H1 (cell line): Measurements from ENCODE around the gene C16orf54.
"Not testable (repeated sequence)": the region's sequence is repeated elsewhere in the genome, so short reads cannot be mapped to it uniquely, and the experiment has no call there.

Experiments used
- ATF2 ChIP-seq: IDR thresholded peaks from 2 replicates; pipeline ENCODE4 v1.6.1; 2012; ENCODE audit warnings: low read length, inconsistent platforms
- CTBP2 ChIP-seq: IDR thresholded peaks from 2 replicates; pipeline ENCODE4 v1.7.0; 2011; ENCODE audit warnings: borderline replicate concordance, mild to moderate bottlenecking, moderate library complexity, mixed read lengths, low read length; ENCODE audit not compliant: insufficient read depth, insufficient read length
- CTCF ChIP-seq, 3 experiments: IDR thresholded peaks; 1 replicate in 2 of 3; 2 replicates in 1 of 3; pipeline versions ENCODE4 v1.5.1 to v1.6.1; 2011; ENCODE audit warnings: low read length in 3 of 3, mild to moderate bottlenecking in 3 of 3, inconsistent platforms in 2 of 3, low read depth in 1 of 3, moderate library complexity in 1 of 3; ENCODE audit not compliant: insufficient read depth in 1 of 3; ENCODE audit errors: control extremely low read depth in 1 of 3
- EGR1 ChIP-seq: IDR thresholded peaks from 2 replicates; pipeline ENCODE4 v1.6.1; 2011; ENCODE audit warnings: low read depth, low read length, borderline replicate concordance
- EP300 ChIP-seq, 2 experiments: IDR thresholded peaks; 1 replicate in 1 of 2; 2 replicates in 1 of 2; pipeline ENCODE4 v1.6.1; 2011 to 2012; ENCODE audit warnings: low read depth in 2 of 2, low read length in 2 of 2, mild to moderate bottlenecking in 2 of 2, borderline replicate concordance in 1 of 2, inconsistent platforms in 1 of 2, moderate library complexity in 1 of 2
- POLR2A ChIP-seq, 2 experiments: IDR thresholded peaks; 1 replicate in 1 of 2; 2 replicates in 1 of 2; pipeline ENCODE4 v1.6.1; 2011; ENCODE audit warnings: low read depth in 2 of 2, low read length in 2 of 2, mild to moderate bottlenecking in 2 of 2; ENCODE audit errors: control extremely low read depth in 1 of 2
- POLR2AphosphoS5 ChIP-seq: IDR thresholded peaks from 2 replicates; pipeline ENCODE4 v1.6.1; 2011; ENCODE audit warnings: low read depth, low read length
- RAD21 ChIP-seq, 2 experiments: IDR thresholded peaks in 1 of 2; conservative IDR thresholded peaks in 1 of 2; 2 replicates each; pipeline ENCODE4 v1.6.1; 2011; ENCODE audit warnings: low read depth in 2 of 2, low read length in 2 of 2, improper control_type of control experiment in 1 of 2, inconsistent platforms in 1 of 2, mild to moderate bottlenecking in 1 of 2, moderate library complexity in 1 of 2
- RFX5 ChIP-seq: IDR thresholded peaks from 2 replicates; pipeline ENCODE4 v1.6.1; 2011; ENCODE audit warnings: low read depth, low read length, improper control_type of control experiment, borderline replicate concordance
- RNF2 ChIP-seq: fragments of 200-900, 300-1000 bp; sonication (generic); IDR thresholded peaks from 2 replicates; pipeline ENCODE4 v1.7.1; 2016; ENCODE audit warnings: borderline replicate concordance, low read depth, mild to moderate bottlenecking, antibody characterized with exemption, low read length; ENCODE audit not compliant: poor library complexity, severe bottlenecking; ENCODE audit errors: missing control alignments
- SP2 ChIP-seq: IDR thresholded peaks from 2 replicates; pipeline ENCODE4 v1.6.1; 2012; ENCODE audit warnings: mild to moderate bottlenecking, low read length, inconsistent platforms
- SUZ12 ChIP-seq: fragments of 200-600 bp; sonication (generic); IDR thresholded peaks from 2 replicates; pipeline ENCODE4 v1.6.1; 2012; ENCODE audit warnings: mild to moderate bottlenecking, inconsistent platforms, low read length, moderate library complexity, mixed read lengths
- ZNF274 ChIP-seq: IDR thresholded peaks from 2 replicates; pipeline ENCODE4 v1.7.0; 2012; ENCODE audit warnings: low read length, borderline replicate concordance; ENCODE audit errors: extremely low read depth
- TF ChIP-seq, protein P1 (sequence below): IDR thresholded peaks from 2 replicates; pipeline ENCODE4 v1.6.1; 2011; ENCODE audit warnings: low read length, improper control_type of control experiment

GRCh38 chr16:29721167-29721879 is 24.5 kb downstream of the C16orf54 start:
- TF ChIP-seq CTCF (IDR thresholded peaks at IDR 0.05; ENCODE audit: control extremely low read depth in 1 of 3, insufficient read depth in 1 of 3, low read depth in 1 of 3, low read length in 3 of 3) (peak; percentile 44 to 49 (median 46)), RAD21 (IDR thresholded peaks at IDR 0.05 in 1 of 2, conservative IDR thresholded peaks at IDR 0.05 in 1 of 2; ENCODE audit: low read depth in 2 of 2, low read length in 2 of 2) (peak; percentile 48 to 61; a peak in 3 of 4 replicates), RFX5 (peak; percentile 82; the same call in 1 of the 2 replicates)
- not testable (repeated sequence) for TF ChIP-seq POLR2AphosphoS5; ZNF274; POLR2A (IDR thresholded peaks at IDR 0.05; ENCODE audit: control extremely low read depth in 1 of 2, low read depth in 2 of 2, low read length in 2 of 2); SP2; SUZ12; ATF2; RNF2; EP300 (IDR thresholded peaks at IDR 0.05; ENCODE audit: borderline replicate concordance in 1 of 2, low read depth in 2 of 2, low read length in 2 of 2); EGR1; CTBP2
- TF ChIP-seq, protein P1, sequence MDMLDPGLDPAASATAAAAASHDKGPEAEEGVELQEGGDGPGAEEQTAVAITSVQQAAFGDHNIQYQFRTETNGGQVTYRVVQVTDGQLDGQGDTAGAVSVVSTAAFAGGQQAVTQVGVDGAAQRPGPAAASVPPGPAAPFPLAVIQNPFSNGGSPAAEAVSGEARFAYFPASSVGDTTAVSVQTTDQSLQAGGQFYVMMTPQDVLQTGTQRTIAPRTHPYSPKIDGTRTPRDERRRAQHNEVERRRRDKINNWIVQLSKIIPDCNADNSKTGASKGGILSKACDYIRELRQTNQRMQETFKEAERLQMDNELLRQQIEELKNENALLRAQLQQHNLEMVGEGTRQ, result not testable (repeated sequence)
